NCI-H1048 (cell line): ENCODE results near the gene ENTR1.
"Not testable (repeated sequence)": the region's sequence is repeated elsewhere in the genome, so short reads cannot be mapped to it uniquely, and the experiment has no call there.

ENCODE experiments used
- DNase-seq: peaks from one replicate; lab custom pipeline; 2025; lab: John Stamatoyannopoulos, UW

Gene ENTR1

DNA sequence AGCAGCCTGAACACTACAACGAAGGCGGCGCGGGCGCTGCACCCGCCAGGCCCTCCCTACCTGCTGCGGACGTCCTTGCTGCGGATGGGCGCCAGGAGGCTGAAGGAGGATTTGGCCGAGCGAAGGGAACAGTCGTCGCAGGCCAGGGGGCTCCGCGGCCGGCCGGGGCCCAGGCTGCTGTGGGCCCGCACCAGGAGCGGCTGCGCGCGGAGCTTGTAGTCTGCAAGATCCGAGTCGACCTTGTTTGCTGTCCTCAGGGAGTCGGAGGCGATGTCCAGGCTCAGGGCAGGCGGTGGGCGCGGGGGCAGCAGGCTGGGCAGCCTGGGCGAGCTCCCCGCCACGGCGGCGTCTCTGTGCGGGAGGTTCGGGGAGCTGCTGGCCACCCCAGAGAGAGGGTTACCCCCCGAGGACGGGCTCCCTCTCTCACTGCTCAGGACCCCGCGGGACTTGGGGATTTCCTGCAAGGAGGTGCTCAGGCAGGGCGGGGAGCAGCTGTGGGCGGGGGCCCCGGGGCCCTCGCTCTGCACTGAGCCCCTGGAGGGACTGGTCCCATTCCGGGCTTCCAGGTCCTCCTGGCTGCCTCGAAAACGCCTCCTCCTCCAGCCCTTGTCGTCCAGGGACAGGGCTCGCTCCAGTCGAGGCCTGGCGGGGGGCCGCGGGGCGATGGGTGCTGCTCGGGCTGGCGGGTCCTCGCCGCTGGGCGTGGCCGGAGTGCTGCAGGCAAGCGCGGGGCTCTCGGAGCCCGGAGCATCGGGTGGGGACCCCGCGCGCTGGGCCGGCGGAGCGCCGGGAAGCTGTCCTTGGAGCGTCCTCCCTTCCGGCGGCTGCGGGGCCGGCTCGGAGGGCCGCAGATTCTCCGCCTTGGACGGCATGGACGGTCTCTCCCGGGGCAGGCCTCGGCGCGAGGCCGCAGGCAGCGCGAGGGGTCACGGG lies 28.4 kb upstream of the ENTR1 start:
- DNase-seq: no peak

DNA sequence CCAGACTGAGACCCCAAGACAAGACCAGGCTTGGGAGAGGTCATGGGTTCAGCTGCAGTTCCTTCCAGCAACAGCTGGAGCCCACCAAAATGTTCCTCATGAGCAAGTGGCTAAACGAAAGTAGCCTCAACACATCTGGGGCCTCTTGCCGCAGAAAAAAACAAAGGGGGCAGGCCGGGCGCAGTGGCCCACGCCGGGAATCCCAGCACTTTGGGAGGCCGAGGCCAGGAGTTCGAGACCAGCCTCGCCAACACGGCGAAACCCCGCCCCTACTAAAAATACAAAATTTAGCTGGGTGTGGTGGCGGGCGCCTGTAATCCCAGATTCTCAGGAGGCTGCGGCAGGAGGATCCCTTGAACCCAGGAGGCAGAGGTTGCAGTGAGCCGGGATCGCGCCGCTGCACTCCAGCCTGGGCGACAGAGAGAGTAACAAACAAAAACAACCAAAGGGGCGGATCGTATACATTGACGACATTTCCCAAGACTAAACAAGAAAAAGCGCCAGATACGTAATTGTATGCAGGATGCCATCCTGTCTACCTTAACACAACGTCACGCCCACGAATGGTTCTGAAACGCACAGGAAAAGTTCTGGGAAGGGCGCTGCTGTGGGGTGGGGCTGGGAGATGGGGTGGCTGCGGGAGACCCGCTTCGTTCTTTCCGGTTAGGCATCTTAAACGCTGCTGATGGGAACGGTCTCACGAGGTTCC lies 27.6 kb upstream of the ENTR1 start:
- DNase-seq: no peak

DNA sequence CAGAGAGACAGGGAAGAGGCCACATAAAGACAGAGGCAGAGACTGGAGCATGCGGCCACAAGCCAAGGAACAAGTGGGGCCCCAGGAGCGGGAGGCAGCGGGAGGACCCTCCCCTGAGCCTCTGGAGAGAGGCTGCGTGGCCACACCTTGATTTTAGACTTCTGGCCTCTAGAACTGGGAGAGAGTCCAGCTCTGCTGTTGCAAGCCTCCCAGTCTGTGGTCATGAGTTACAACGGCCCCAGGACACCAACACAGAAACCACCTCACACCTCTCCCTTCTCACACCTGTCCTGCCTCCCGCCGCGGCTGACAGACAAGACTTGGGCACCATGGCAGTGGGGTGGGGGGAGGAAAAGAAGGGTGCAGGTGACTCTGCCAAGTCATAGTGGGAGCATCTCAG lies 27.0 kb upstream of the ENTR1 start:
- DNase-seq: no peak

DNA sequence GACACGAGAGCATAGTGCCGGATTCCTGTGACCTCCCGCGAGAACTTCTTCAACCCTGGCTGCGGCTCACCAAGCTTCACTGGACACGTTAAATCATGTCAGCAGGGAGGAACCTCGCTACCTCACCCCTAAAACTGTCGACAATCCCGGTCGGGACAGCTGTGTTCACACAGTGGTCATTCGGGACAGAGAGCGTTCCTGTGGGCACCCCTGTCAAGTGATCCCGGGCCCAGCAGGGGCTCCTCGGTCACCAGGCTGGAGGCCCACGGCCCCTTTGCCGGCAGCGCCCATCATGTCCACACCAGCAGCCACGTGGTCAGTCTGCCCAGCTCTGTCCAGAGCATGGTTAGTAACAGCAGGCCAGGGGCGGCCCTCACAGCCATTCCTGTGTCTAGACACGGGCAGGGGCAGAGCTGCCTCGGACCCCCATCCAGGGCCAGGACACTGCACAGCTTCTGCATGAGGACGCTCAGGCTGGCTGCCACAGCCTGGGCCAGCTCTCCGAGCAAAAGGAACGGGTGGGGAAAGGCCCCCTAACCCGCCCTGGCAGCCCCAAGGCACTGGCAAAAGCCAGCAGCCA lies 25.7 kb upstream of the ENTR1 start:
- DNase-seq: no peak

DNA sequence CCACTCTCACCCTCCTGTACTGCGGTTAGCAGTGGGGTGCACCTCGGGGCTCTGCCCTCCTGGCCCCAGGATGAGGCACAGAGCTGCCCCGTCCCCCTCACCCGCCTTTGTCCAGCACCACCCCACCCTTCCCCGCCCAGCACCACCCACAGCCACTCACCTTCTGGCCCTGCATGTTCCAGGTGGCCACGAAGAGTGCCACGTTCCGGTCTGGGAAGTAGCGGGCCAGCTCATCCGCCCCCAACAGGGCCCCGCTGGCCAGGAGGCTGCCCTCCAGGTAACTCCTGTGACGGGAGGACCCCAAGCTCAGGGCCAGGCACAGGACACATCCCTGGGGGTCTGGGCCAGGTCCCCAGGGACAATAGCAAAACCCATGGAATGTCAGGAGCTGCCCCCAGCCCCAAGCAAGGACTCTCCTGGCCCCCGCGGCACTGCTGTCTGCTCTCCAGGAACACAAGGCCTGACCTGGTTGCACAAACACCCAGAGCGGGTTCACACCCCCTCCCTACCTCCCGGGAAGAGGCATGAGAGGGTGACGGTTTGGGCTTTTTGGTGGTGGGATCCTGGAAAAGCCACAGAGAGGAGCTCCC lies 24.3 kb upstream of the ENTR1 start:
- DNase-seq: no peak

DNA sequence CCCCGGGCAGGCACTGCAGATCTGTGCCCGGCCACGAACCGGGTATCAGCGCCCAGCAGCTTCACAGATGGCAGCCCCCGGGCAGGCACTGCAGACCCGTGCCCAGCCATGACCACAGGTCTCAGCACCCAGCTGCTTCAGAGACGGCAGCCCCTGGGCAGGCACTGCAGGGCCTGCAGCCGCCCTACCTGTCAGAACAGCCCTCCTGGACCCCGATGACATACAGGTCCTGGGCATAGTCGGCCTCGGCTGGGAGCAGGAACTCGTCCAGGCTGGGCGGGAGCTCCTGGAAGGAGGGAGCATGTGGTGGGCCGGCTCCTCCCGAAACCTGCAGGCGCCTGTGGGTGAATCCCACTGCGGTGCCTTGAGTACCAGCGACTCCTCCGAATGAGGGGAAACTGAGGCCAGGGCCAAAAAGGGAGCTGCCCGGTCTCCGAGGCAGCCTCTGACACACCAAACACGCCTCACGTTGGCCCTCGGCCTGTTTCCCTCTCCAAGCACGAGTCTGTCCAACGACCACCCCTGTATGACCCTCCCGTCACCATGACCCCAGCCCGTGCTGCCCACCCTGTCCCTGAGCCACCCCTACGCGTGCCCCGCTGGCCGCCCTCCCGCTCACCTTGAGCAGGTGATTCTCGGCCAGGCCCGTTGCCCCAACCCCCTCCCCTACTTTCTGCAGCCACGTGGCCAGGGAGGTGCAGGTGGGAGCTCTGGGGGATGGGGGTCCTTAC lies 23.6 kb upstream of the ENTR1 start:
- DNase-seq: no peak

DNA sequence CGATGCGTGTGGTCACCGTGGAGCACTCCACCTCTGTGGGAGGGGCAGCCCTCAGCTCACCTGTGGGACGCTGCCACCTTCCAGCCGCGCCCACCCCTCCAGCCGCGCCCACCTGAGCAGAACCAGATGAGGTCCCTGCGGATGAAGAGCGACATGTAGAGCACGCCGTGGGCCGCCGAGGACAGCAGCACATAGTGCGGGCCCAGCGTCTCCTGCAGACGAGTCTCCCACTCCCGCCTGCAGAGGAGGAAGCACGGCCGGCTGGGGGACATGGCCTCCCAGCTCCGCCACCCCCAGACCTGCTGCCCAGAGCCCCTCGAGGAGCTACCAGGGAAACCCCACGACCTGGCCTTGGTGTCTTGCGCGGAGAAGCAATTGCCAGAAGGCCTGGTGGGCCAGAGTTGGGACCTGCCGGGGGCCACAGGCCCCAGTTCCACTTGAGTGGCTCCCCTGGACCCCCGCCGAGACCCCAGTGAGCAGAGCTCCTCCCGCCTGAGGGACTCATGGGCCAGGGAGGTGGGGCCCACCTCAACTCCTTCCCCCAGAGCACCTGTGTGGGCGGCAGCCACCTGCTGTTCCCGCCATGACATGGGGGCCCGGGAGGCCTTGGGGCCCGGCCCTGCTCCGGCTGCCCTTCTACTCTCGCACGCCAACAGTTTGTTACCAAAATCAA lies 22.8 kb upstream of the ENTR1 start:
- DNase-seq: no peak

DNA sequence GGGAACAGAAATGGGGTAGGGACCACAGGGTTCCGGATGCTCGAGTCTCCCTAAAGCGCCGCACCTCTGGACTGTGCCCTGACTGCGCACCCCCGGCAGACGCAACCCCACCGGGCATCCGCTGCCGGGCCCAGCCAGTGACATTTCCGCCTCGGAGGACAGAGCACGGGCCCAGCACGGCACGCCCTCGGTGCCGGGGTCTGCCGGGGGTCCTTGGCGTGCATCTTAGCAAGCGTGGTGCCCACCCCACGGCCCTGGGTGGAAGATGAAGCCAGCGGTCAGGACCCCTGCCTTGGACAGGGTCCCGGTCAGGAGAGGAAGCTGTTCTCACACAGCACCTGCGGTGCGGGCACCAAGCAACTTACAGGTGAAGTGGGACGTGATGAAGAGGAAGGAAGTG lies 22.2 kb upstream of the ENTR1 start:
- no peak for DNase-seq

DNA sequence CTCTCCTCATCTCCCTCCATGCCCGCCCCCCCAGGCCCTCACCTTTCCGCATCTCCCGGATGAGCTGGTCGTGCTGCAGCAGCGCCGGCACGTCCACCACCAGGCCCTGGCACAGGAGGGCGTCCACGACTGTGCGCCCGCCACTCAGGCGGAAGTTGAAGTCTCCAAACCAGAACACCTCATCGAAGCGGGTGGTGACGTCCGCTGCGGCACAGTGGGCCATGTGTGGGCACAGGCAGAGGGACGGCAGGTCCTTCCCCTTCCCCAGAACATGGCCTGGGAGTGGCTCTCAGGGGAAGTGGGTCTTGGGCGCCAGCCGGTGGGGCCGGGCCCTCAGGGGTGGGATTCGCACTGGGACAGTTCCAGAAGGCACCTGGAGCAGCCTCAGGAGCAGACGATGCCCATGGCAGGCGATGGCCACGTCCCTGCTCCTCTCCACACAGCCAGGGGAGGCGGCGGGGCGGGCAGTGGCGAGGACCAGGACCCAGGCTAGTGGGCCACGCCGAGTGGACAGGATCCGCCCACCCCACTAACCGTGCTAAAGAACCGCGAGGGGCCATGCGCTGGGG lies 21.5 kb upstream of the ENTR1 start:
- no peak for DNase-seq

DNA sequence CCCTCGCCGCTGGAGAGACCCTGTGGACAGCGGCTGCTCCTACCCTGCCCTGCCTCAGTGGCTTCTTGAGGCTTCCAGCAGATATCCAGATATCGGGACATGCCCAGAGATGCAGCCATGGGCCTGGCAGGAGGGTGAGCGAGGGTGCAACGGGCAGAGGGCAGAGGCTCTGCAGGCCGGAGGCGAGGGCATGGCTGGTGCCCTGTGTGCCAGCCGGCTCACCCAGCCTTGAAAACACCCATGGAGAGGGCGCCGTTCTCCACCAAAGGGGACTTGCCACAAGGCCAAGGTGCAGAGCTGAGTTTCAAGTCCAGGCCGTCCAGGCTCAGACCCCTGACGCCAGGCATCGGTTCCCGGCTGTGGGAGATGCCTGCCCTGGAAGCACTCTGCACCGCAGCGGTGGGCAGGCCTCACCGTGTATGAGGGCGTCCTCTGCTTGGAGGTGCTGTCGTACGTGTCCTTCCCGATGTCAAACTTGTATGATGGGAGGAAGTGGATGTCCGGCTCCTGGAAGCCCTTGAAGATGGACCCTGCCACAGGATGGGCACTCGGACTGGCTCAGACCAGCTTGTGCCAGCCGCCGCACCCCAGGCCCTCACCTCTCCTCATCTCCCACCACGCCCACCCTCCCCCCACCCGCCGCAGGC lies 20.3 kb upstream of the ENTR1 start:
- DNase-seq: no peak

DNA sequence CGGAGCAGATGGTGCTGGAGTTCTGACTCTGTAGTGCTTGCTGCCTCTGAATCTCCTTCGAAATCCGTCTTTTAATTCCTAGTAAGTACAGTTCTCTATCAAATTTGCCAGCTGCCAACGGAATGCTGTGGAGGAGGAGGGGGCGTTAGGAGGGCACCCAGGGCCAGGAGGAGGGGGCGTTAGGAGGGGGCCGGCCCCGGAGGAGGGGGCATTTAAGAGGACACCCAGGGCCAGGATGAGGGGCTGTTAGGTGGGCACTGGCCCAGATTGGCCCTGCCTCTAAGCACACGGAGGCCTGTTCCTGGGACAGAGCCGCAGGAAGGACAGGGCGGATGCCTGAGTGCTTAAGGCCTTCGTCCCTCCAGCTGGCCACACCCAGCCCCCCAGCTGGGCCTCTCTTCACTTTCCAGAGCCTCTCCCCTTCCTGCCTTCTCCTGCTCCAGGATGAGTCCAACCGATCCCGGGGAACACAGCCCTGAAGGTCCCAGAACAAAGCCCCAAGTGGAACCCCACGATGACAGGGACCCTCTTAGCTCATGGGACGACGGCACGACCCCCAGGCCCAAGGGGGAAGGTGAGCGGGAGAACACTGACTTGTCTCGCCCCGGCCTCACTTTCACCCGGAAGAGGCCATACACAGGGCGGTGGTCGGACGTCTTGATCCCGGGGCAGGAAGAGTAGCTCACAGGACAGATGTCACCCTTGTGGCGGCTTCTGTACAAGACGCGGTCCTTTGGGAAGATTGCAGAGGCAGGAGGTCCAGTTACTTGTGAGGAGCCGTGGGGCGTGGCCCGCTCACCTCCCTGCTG lies 19.5 kb upstream of the ENTR1 start:
- DNase-seq: no peak

DNA sequence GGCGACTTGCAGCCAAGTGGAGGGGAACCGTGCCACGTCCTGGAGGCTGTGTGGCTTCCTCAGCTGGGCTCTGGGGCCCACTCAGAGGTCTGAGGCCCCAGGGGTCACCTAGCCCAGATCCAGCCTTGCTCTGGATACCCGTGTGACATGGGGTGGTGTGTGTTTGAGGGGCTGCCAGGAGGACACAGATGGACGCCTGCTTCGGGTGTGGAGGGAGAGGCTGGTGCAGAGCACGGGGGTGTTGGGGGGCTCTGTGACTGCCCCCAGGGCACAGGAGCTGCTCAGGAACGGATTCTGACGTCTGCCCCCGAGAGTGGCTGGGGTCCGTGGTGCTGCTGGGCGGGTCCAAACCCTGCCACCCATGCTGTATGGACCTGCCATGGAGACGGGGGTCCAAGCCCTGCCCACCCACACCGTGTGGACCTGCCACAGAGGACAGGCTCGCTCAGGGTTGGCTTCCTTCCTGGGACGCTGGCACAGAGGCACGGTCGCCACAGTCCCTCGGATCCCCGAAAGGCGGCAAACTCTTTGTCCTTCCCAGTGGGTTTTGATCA lies 18.7 kb upstream of the ENTR1 start:
- DNase-seq: no peak

DNA sequence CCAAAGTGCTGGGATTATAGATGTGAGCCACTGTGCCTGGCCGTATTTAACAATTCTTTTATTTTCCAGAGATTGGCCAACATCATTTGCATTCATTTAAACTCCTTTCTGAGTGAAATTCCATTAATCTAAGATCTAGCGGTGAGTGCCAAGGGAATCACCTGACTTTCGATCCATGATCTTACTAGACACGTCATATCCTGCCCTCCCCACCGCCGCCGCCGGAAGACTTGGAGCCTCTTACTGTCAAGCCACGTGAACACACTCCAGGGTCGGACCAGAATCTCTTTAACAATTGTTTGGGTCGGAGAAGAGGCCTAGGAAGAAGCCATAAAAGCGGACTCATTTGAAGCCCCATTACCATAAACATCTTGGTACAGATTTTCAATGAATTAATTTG lies 16.4 kb upstream of the ENTR1 start:
- DNase-seq: no peak

DNA sequence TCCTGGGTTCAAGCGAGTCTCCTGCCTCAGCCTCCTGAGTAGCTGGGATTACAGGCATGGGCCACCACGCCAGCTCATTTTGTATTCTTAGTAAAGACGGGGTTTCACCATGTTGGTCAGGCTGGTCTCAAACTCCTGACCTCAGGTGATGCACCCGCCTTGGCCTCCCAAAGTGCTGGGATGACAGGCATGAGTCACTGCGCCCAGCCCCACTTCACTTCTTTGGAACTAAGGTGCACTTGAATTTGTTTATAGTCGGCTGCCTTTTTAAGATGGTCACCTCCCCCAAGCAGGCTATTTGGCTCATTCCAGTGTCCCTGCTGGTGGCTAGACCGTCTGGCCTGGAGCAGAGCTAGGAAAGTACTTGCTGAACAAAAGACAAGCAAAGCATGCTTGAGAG lies 15.0 kb upstream of the ENTR1 start:
- not testable (repeated sequence) for DNase-seq

DNA sequence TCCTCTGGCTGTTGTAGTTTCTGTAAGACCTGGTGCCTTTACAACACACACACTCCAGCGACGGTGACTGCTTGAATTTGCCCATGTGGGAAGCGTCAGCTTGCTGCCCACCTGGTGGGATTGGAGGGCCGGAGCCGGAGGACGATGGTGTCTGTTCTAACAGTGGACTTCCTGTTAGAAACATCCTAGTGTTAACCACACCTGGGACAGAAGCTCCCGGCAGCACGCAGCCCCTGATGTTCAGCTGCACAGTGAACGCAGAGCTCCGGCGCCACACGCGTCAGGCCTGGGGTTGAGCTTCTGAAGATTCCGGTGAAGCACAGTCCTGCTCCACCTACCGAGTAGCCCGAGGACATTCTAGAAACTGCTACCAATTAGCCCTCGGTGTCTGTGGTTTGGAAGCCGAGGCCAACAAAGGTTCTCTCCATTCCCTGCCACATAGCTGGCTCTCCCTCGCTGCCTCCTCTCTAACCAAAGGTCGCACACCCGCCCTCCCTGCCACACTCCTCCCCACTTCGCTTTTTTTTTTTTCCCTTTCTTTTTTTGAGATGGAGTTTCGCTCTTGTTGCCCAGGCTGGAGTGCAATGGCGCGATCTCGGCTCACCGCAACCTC lies 14.4 kb upstream of the ENTR1 start:
- no peak for DNase-seq

DNA sequence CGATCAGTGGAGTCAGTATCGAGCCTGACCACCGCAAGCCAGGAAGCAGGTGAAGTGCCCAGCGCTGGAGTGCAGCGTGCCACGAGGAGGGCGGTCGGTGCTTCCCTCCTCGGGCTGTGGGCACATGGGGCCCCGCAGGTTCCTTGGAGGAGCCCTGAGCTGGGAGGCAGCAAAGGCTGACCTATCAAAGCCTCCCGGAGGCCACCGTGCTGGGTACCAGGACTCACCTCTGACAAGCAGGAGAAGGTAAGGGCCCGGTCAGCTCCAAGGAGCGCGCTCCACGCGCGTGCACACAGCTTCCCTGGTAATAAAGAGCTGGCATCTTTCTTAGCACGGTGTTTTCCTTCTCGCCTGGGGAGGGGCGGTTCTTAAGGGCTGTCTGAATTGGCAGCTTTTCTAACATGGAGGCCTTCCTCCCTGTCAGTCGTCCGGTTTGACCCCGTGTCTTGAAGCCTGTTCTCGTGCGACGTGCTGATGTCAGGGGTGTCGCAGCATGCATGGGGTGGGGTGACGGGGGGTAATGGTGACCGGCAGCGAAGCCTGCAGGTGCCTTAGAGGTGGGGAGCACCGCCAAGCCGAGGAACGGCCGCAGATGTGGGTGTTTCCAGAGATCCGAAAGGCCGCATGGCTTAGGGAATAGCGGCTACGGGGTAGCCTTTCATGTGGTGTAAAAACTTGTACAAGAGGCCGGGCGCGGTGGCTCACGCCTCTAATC lies 13.2 kb upstream of the ENTR1 start:
- DNase-seq: no peak

DNA sequence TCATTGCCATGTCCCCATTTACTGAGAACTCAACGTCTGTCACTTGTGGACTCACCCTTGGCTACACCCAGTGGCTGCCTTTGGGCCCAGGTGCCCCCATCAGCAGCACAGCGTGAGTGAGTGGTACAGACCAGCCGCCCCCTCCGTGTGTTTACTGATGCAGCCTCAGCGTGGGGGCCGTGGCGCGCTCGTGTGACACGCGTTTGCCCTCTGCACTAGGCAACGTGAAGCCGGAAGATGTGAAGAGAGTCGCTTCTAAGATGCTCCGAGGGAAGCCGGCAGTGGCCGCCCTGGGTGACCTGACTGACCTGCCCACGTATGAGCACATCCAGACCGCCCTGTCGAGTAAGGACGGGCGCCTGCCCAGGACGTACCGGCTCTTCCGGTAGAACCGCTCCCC lies 12.5 kb upstream of the ENTR1 start:
- no peak for DNase-seq

DNA sequence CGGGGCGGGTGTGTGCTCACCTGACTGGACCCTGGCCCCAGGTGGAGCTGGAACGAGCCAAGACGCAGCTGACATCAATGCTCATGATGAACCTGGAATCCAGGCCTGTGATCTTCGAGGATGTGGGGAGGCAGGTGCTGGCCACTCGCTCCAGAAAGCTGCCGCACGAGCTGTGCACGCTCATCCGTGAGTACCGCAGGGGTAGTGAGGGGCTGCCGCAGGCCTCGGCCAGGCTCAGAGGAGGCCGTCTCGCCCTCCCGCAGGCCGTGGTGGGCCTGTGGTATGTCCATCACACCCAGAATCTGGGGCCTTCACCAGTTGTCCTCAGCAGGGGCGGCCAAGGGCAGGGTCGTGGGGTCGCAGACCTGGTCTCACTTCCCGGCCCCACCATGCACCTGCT lies 11.4 kb upstream of the ENTR1 start:
- DNase-seq: no peak
